ENCODE results near the gene SERTAD3.

The SERTAD3 gene

DNA sequence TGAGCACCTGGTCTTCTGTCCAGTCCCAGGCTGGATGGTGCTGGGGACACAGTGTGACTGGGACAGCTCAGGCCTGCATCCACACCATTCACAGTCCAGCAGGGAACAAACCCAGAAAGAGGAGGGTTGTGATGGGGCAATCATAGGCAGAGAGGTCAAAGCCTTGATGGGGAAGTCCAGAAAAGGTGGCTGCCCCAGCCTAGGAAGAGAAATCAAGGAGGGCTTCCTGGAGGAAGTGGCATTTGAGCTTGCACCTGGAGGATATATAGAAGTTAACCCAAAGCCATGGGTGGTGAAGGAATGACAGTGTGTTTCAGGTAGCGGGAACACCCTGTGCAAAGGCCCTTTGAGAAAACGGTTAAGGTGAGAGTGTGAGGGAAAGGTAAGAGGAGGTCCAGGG lies 28.4 kb downstream of the SERTAD3 start:
- TF ChIP-seq SIN3A (IDR thresholded peaks at IDR 0.05; ENCODE audit: borderline replicate concordance, insufficient read depth, low read length) = no peak
- TF ChIP-seq, protein P1, sequence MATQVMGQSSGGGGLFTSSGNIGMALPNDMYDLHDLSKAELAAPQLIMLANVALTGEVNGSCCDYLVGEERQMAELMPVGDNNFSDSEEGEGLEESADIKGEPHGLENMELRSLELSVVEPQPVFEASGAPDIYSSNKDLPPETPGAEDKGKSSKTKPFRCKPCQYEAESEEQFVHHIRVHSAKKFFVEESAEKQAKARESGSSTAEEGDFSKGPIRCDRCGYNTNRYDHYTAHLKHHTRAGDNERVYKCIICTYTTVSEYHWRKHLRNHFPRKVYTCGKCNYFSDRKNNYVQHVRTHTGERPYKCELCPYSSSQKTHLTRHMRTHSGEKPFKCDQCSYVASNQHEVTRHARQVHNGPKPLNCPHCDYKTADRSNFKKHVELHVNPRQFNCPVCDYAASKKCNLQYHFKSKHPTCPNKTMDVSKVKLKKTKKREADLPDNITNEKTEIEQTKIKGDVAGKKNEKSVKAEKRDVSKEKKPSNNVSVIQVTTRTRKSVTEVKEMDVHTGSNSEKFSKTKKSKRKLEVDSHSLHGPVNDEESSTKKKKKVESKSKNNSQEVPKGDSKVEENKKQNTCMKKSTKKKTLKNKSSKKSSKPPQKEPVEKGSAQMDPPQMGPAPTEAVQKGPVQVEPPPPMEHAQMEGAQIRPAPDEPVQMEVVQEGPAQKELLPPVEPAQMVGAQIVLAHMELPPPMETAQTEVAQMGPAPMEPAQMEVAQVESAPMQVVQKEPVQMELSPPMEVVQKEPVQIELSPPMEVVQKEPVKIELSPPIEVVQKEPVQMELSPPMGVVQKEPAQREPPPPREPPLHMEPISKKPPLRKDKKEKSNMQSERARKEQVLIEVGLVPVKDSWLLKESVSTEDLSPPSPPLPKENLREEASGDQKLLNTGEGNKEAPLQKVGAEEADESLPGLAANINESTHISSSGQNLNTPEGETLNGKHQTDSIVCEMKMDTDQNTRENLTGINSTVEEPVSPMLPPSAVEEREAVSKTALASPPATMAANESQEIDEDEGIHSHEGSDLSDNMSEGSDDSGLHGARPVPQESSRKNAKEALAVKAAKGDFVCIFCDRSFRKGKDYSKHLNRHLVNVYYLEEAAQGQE (IDR thresholded peaks at IDR 0.05; ENCODE audit: insufficient read depth in 1 of 2, low read depth in 2 of 2, low read length in 2 of 2) = no peak
- no peak for TF ChIP-seq TAF1 (IDR thresholded peaks at IDR 0.05; ENCODE audit: borderline replicate concordance, insufficient read depth, low read length)
- no peak for TF ChIP-seq POLR2AphosphoS5 (IDR thresholded peaks at IDR 0.05; ENCODE audit: low read depth, low read length)
- no peak for TF ChIP-seq FOXP2 (optimal IDR thresholded peaks at IDR 0.05; ENCODE audit: borderline replicate concordance, extremely low read depth, extremely low read length, insufficient read depth)

GRCh38 chr19:40414542-40415535 lies 29.3 kb downstream of the SERTAD3 start:
- TF ChIP-seq SIN3A (IDR thresholded peaks at IDR 0.05; ENCODE audit: borderline replicate concordance, insufficient read depth, low read length) (no peak), POLR2AphosphoS5 (IDR thresholded peaks at IDR 0.05; ENCODE audit: low read depth, low read length) (no peak), FOXP2 (optimal IDR thresholded peaks at IDR 0.05; ENCODE audit: borderline replicate concordance, extremely low read depth, extremely low read length, insufficient read depth) (no peak), TAF1 (IDR thresholded peaks at IDR 0.05; ENCODE audit: borderline replicate concordance, insufficient read depth, low read length) (no peak)
- TF ChIP-seq, protein P1 (IDR thresholded peaks at IDR 0.05; ENCODE audit: insufficient read depth in 1 of 2, low read depth in 2 of 2, low read length in 2 of 2) = no peak

- TF ChIP-seq POLR2AphosphoS5 (IDR thresholded peaks at IDR 0.05; ENCODE audit: low read depth, low read length) (no peak), FOXP2 (optimal IDR thresholded peaks at IDR 0.05; ENCODE audit: borderline replicate concordance, extremely low read depth, extremely low read length, insufficient read depth) (no peak), TAF1 (IDR thresholded peaks at IDR 0.05; ENCODE audit: borderline replicate concordance, insufficient read depth, low read length) (no peak), SIN3A (IDR thresholded peaks at IDR 0.05; ENCODE audit: borderline replicate concordance, insufficient read depth, low read length) (no peak)
- TF ChIP-seq, protein P1 (IDR thresholded peaks at IDR 0.05; ENCODE audit: insufficient read depth in 1 of 2, low read depth in 2 of 2, low read length in 2 of 2) = no peak
These were observed 30.8 kb downstream of the SERTAD3 start, which contains the start of gene PRX for GRCh38 chr19:40413291-40413845. Gene PRX (minus strand): TSS chr19:40413378. CDS start chr19:40407932, 5,446 bp downstream.

DNA sequence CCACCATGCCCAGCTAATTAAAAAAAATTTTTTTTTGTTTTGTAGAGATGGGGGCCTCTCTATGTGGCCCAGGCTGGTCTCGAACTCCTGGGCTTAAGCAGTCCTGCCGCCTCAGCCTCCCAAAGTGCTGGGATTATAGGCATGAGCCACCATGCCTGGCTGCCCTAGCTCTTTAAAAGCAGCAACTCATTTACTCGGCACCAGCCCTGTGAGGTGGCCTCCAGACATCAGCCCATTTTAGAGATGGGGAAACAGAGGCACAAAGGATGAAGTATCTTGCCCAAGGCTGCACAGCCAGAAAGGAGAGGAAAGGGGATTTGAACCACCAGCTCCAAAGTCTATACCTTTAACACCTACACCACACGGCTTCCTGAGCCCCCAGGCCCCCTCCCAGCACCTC lies 31.3 kb downstream of the SERTAD3 start:
- TF ChIP-seq TAF1 (IDR thresholded peaks at IDR 0.05; ENCODE audit: borderline replicate concordance, insufficient read depth, low read length) (no peak), POLR2AphosphoS5 (IDR thresholded peaks at IDR 0.05; ENCODE audit: low read depth, low read length) (no peak), SIN3A (IDR thresholded peaks at IDR 0.05; ENCODE audit: borderline replicate concordance, insufficient read depth, low read length) (no peak), FOXP2 (optimal IDR thresholded peaks at IDR 0.05; ENCODE audit: borderline replicate concordance, extremely low read depth, extremely low read length, insufficient read depth) (no peak)
- TF ChIP-seq, protein P1 (IDR thresholded peaks at IDR 0.05; ENCODE audit: insufficient read depth in 1 of 2, low read depth in 2 of 2, low read length in 2 of 2) = no peak

Measured in PFSK-1 (cell line).